Effector CD4-positive, alpha-beta T cell (primary cell): Measurements from ENCODE around the gene ANAPC2.
"Not testable (repeated sequence)": the region's sequence is repeated elsewhere in the genome, so short reads cannot be mapped to it uniquely, and the experiment has no call there.

ENCODE experiments used
- DNase-seq: peaks from one replicate; pipeline ENCODE4 v3.0.0-alpha.2; 2020

ANAPC2 gene

GRCh38 chr9:137141050-137141810 is 47.1 kb downstream of the ANAPC2 start:
- DNase-seq = no peak

- no peak for DNase-seq
Measured at GRCh38 chr9:137140151-137141012, 48.0 kb downstream of the ANAPC2 start.

GRCh38 chr9:137139468-137140150 is 48.8 kb downstream of the ANAPC2 start:
- no peak for DNase-seq

GRCh38 chr9:137138722-137139467 is 49.5 kb downstream of the ANAPC2 start, which contains the start of gene GRIN1:
Gene GRIN1, plus strand, starts transcription at chr9:137139154. Its CDS starts 333 bp downstream, at chr9:137139487.
- peak; percentile 21 for DNase-seq

- no peak for DNase-seq
Measured at GRCh38 chr9:137138058-137138721, 50.2 kb downstream of the ANAPC2 start.

GRCh38 chr9:137136881-137137607 is 51.3 kb downstream of the ANAPC2 start:
- no peak for DNase-seq

- no peak for DNase-seq
Measured at GRCh38 chr9:137136261-137136880, 52.0 kb downstream of the ANAPC2 start.

- not testable (repeated sequence) for DNase-seq
Measured at GRCh38 chr9:137135154-137135553, 53.2 kb downstream of the ANAPC2 start.

GRCh38 chr9:137134191-137134590 is 54.2 kb downstream of the ANAPC2 start:
- no peak for DNase-seq

- no peak for DNase-seq
Measured at GRCh38 chr9:137130176-137130755, 58.1 kb downstream of the ANAPC2 start.

- peak; percentile 83 for DNase-seq
Measured at GRCh38 chr9:137129456-137130175, 58.7 kb downstream of the ANAPC2 start.

- no peak for DNase-seq
Measured at GRCh38 chr9:137128862-137129455, 59.4 kb downstream of the ANAPC2 start.

GRCh38 chr9:137128158-137128861 is 60.0 kb downstream of the ANAPC2 start:
- DNase-seq = no peak

- peak; percentile 18 for DNase-seq
Measured at GRCh38 chr9:137127301-137128157, 60.8 kb downstream of the ANAPC2 start.

- no peak for DNase-seq
Measured at GRCh38 chr9:137126786-137127185, 61.6 kb downstream of the ANAPC2 start.
